Measurements from ENCODE around the gene SIL1. TPM values are rescaled to one million over a fixed set of nuclear protein-coding genes. Genes with fewer than 3 reads are reported as not detected.

The SIL1 gene
- total RNA-seq, 1 donor from 2014 or later: 41.6 TPM

DNA sequence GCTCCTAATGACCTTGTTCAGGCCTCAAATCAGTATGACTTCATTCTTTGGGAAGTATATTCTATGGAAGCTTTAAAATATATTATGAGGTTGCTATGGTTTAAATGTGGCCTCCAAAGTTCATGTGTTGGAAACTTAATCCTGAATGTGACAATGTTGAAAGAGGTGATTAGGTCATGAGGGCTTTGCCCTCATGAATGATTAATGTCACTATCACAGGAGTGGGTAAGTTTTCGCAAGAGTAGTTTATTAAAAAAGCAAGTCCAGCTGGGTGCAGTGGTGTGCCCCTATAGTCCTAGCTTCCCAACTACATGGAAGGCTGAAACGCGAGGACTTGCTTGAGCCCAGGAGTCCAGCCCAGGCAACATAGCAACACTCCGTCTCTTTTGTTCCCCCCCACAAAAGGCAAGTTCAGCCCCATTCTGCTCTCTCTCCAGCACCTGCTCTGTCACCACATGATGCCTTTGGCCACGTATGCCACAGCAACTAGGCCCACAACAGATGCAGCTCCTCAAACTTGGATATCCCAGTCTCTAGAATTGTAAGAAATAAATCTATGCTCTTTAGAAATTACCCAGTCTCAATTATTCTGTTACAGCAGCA lies 105.3 kb downstream of the SIL1 start:
- no peak overlapping the region for H3K27ac Mint-ChIP-seq (ENCODE audit: unreplicated experiment)
- H4K20me1 ChIP-seq (ENCODE audit: insufficient read depth, low read length): peaks cover 10% of the 10 kb centered on the region
- no peaks in the 10 kb centered on the region for H3K79me2 ChIP-seq (ENCODE audit: insufficient read depth, low read length)
- H3K4me1 ChIP-seq (ENCODE audit: insufficient read depth, low read length): peaks cover 4% of the 10 kb centered on the region
- H2AFZ ChIP-seq (ENCODE audit: low read depth, low read length): no peak overlapping the region
- H3K36me3 ChIP-seq (ENCODE audit: insufficient read depth, low read length): no peaks in the 10 kb centered on the region
- H3K9me3 Mint-ChIP-seq (ENCODE audit: unreplicated experiment): peaks cover 2% of the 10 kb centered on the region
- H3K36me3 Mint-ChIP-seq (ENCODE audit: low read depth, unreplicated experiment): peaks cover 4% of the 10 kb centered on the region
- H3K27me3 Mint-ChIP-seq (ENCODE audit: low read depth, unreplicated experiment): peaks cover 2% of the 10 kb centered on the region
- no peak overlapping the region for H3K9ac ChIP-seq (ENCODE audit: low read length)
- TF ChIP-seq, protein P1, sequence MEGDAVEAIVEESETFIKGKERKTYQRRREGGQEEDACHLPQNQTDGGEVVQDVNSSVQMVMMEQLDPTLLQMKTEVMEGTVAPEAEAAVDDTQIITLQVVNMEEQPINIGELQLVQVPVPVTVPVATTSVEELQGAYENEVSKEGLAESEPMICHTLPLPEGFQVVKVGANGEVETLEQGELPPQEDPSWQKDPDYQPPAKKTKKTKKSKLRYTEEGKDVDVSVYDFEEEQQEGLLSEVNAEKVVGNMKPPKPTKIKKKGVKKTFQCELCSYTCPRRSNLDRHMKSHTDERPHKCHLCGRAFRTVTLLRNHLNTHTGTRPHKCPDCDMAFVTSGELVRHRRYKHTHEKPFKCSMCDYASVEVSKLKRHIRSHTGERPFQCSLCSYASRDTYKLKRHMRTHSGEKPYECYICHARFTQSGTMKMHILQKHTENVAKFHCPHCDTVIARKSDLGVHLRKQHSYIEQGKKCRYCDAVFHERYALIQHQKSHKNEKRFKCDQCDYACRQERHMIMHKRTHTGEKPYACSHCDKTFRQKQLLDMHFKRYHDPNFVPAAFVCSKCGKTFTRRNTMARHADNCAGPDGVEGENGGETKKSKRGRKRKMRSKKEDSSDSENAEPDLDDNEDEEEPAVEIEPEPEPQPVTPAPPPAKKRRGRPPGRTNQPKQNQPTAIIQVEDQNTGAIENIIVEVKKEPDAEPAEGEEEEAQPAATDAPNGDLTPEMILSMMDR (IDR thresholded peaks at IDR 0.05; ENCODE audit: insufficient read depth, low read depth, low read length): no peak
- TF ChIP-seq EZH2 (IDR thresholded peaks at IDR 0.05; ENCODE audit: insufficient read depth, low read length): no peak
- no peaks in the 10 kb centered on the region for H3K9me3 ChIP-seq (ENCODE audit: insufficient read depth, low read depth, low read length)
- no peak for FAIRE-seq
- no peak overlapping the region for H3K4me3 Mint-ChIP-seq (ENCODE audit: unreplicated experiment)
- H3K27ac ChIP-seq (ENCODE audit: low read depth, low read length): no peak overlapping the region
- no peak overlapping the region for H3K4me3 ChIP-seq (ENCODE audit: insufficient read depth, low read depth, low read length)
- no peak for DNase-seq (ENCODE audit: low read depth)
- H3K4me2 ChIP-seq (ENCODE audit: low read length): no peak overlapping the region
- peaks cover 5% of the 10 kb centered on the region for H3K4me1 Mint-ChIP-seq (ENCODE audit: low read depth, unreplicated experiment)
- H3K27me3 ChIP-seq (ENCODE audit: insufficient read depth, low read length): no peaks in the 10 kb centered on the region

DNA sequence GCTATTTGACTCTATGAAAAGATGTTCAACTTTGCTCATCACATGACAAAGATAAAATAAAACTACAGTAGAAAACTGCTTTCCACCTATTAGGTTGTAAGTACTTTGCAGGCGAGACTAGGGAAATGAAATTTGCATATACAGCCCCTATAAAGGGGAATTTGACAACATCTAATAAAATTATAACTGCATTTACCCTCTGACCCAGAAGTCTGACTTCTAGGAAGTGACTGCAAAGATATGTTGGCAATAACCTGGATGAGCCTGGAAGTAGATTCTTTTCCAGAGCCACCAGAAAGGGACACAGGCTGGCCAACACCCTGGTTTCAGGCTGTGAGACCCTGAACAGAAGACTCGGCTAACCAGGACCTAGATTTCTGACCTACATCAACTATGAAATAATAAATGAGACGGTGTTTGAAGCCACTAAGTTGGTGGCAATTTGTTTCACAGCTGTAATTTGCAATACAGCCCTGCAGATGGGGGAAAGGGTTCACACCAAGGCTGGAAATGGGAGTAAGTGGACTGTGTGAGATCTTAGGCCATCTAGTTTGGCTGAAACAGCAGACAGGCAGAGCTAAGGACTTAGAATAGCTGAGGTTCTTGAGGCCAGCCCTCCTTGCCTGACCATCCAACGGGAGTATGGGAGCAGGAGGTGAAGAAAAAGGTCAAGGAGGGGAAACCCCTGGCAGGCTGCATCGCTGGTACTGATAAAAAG lies 106.6 kb downstream of the SIL1 start:
- Histone ChIP-seq H3K4me2 (ENCODE audit: low read length) (no peak overlapping the region), H3K4me3 (ENCODE audit: insufficient read depth, low read depth, low read length) (no peak overlapping the region), H3K27ac (ENCODE audit: low read depth, low read length) (no peak overlapping the region), H3K4me1 (ENCODE audit: insufficient read depth, low read length) (peaks cover 6% of the 10 kb centered on the region), H3K36me3 (ENCODE audit: insufficient read depth, low read length) (no peaks in the 10 kb centered on the region), H3K27me3 (ENCODE audit: insufficient read depth, low read length) (no peaks in the 10 kb centered on the region), H3K9me3 (ENCODE audit: insufficient read depth, low read depth, low read length) (no peaks in the 10 kb centered on the region), H3K9ac (ENCODE audit: low read length) (no peak overlapping the region), H4K20me1 (ENCODE audit: insufficient read depth, low read length) (peaks cover 13% of the 10 kb centered on the region), H2AFZ (ENCODE audit: low read depth, low read length) (no peak overlapping the region), H3K79me2 (ENCODE audit: insufficient read depth, low read length) (no peaks in the 10 kb centered on the region)
- peaks cover 7% of the 10 kb centered on the region for H3K36me3 Mint-ChIP-seq (ENCODE audit: low read depth, unreplicated experiment)
- no peak overlapping the region for H3K27ac Mint-ChIP-seq (ENCODE audit: unreplicated experiment)
- H3K27me3 Mint-ChIP-seq (ENCODE audit: low read depth, unreplicated experiment): peaks cover 2% of the 10 kb centered on the region
- FAIRE-seq (no peak), DNase-seq (ENCODE audit: low read depth) (no peak)
- no peak overlapping the region for H3K4me3 Mint-ChIP-seq (ENCODE audit: unreplicated experiment)
- peaks cover 6% of the 10 kb centered on the region for H3K4me1 Mint-ChIP-seq (ENCODE audit: low read depth, unreplicated experiment)
- peaks cover 2% of the 10 kb centered on the region for H3K9me3 Mint-ChIP-seq (ENCODE audit: unreplicated experiment)
- no peak for TF ChIP-seq EZH2 (IDR thresholded peaks at IDR 0.05; ENCODE audit: insufficient read depth, low read length)

DNA sequence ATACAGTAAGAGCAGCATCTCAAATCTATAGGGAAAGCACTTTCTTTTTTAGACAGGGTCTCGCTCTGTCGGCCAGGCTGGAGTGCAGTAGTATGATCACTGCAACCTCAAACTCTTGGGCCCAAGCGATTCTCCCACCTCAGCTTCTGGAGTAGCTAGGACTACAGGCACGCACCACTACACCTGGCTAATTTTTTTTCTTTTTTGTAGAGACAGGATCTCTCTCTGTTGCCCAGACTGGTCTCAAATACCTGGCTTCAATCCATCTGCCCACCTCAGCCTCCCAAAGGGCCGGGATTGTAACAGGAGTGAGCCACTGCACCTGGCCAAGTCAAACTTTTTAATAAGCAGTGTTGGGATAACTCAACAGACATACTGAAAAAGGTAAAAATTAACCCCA lies 107.6 kb downstream of the SIL1 start:
- Histone ChIP-seq H3K4me1 (ENCODE audit: insufficient read depth, low read length) (peaks cover 6% of the 10 kb centered on the region), H3K9ac (ENCODE audit: low read length) (no peak overlapping the region), H4K20me1 (ENCODE audit: insufficient read depth, low read length) (peaks cover 13% of the 10 kb centered on the region), H3K27ac (ENCODE audit: low read depth, low read length) (no peak overlapping the region), H3K36me3 (ENCODE audit: insufficient read depth, low read length) (no peaks in the 10 kb centered on the region), H3K4me2 (ENCODE audit: low read length) (no peak overlapping the region), H3K9me3 (ENCODE audit: insufficient read depth, low read depth, low read length) (no peaks in the 10 kb centered on the region), H3K4me3 (ENCODE audit: insufficient read depth, low read depth, low read length) (no peak overlapping the region), H3K79me2 (ENCODE audit: insufficient read depth, low read length) (no peaks in the 10 kb centered on the region), H3K27me3 (ENCODE audit: insufficient read depth, low read length) (no peaks in the 10 kb centered on the region), H2AFZ (ENCODE audit: low read depth, low read length) (no peak overlapping the region)
- Mint-ChIP-seq H3K27me3 (ENCODE audit: low read depth, unreplicated experiment) (peaks cover 2% of the 10 kb centered on the region), H3K9me3 (ENCODE audit: unreplicated experiment) (peaks cover 2% of the 10 kb centered on the region), H3K36me3 (ENCODE audit: low read depth, unreplicated experiment) (peaks cover 7% of the 10 kb centered on the region), H3K4me1 (ENCODE audit: low read depth, unreplicated experiment) (peaks cover 6% of the 10 kb centered on the region), H3K4me3 (ENCODE audit: unreplicated experiment) (no peak overlapping the region), H3K27ac (ENCODE audit: unreplicated experiment) (no peak overlapping the region)
- DNase-seq (ENCODE audit: low read depth) (no peak), FAIRE-seq (no peak)
- TF ChIP-seq, protein P1 (IDR thresholded peaks at IDR 0.05; ENCODE audit: insufficient read depth, low read depth, low read length): no peak
- TF ChIP-seq EZH2 (IDR thresholded peaks at IDR 0.05; ENCODE audit: insufficient read depth, low read length): no peak
